CD4-positive, alpha-beta T cell treated with Interleukin-4 for 1 hour (primary cell): Measurements from ENCODE around the gene FBXL13.
A peak's percentile ranks its signal among the peaks of the same experiment; 100 is the strongest.

Source experiments
- DNase-seq, 2 donors: peaks; one replicate each; pipeline ENCODE4 v3.0.0-alpha.2; 2020 to 2022

Gene FBXL13

DNA sequence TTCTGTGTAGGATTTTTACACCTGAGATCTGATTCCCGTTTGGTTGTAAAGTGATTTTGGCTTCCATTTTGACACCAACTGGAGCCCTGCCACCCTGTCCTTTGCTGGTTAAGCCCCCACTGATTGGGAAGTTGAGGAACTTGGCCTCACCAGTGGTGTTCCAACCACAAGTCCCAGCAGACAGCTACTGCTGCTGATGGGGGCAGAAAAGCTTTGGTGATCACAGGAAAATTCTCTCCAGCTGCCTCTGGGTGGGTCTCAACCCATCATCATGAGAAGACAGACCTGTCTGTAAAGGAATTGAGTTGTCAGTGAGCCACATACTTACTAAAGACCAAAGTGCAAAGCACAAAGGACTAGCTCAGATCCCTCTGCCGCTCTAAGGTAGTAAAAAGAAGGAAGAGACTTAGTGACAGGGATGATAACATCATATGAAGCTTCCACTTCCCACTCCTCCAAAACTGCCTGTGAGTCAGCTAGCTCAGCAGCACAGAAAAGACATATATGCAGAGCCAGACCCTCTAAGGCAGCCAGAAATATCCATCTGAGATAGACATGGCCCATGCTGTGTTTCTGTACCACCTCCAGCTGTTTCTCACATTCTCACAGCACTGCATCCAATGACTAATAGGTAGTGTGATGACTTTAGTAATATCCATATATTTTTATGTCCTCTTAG, 184.2 kb downstream of the FBXL13 start:
- DNase-seq, result no peak

DNA sequence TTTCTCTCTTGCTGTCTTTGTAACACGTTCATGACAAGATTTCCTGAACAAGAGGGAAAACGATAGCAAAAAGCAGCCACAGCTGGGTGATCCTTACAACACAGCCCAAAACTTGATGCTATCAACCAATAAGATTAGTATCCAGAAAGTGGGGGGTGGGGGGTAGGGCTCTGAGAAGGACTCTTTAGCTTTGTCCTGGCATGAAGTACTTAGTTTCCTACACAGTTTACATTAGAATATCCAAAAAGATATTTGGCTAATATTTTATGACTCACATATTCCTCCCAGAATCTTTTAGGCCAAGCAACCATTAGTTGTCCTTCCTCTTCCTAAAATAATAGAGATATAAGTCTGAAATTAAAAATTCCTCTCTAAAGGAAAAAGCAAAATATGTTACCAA, 184.7 kb downstream of the FBXL13 start:
- no peak for DNase-seq

DNA sequence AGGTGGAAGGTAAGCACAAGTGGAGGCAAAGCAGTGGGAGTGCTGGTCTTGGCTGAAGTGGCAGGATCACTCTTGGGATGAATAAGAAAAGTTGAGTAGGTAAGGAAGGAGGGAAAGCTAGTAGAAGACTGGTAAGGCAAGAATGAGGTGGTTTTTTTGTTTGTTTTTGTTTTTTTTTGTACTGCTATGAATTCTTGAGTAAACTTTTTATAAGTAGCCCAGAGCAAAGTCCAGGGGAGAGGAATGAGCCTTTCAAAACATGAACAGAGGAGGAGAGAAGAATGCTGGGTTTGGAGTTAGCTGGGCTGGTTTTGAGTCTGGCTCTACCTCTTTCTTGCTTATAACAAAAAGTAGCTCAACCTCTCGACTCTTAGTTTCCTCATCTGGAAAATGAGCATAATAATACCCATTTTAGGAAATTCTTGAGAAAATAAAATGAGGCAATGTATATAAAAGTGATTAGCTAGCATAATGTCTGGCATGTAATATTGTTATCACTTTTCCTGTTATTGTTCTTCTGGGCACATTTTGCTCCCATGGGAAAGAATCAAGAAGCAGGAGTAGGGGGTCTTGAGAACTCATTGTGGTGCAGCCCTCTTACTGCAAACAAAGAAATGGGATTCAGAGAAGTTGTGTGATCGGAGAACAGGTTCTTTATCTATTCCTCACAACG, 185.9 kb downstream of the FBXL13 start:
- no peak for DNase-seq

DNA sequence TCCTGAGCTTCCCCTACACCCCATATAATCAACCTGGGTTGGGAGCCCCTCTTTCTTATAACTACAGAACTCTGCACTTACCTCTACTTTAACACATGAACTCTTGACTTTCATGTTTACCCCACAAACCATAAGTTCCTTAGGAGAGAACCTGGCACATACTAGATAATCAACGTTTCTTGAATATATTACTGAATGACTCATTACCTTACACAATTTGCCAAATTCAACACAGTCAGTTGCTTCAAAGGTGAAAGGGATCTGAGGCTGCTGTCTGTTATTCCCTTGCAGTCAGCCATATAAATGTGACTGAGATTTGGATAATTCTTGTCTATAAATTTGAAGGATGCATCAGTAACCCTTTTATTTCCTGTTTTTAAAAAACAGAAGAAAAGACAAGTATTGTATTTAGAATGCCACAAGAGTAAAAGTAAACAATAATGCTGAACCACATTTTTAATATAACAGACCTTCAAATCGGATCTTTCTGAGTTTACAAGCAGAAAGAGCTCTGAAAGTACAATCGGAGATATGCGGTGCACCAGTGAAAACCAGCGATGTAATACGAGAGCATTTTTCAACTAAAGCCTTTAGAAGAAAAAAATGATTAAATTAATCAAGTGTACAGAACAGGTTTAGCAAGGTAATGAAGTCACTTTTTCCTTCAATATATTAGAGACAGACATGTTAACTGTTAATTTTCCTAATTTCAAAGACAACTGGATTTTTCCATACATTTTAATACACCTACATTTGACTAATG, 191.3 kb downstream of the FBXL13 start:
- DNase-seq, result no peak

DNA sequence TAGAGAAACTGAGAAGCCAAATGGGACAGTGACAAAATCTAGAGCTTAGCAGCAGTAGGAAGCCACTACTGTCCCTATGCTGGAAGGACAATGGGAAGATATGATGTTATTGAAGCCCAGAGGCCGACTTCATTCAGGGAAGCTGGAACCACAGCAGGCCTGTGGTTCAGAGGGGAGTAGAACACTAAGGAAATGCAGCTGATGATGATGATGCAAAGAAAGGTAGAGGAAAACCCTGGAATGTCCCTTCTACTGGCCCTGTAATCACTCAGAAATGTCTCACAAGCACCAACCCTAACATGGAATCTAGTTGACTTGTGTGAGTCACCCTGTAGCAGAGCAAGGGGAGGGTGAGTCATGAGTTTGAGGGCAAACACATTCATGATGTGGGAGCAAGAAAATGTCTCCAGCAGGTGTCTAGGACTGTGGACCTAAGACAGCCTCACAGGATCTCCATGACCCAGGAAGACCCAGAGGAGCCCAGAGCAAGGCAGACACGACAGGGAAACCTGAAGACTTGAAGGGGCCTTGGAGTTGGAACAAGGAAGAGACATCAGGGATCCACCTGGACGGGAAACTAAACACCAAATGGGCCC, 198.8 kb downstream of the FBXL13 start:
- DNase-seq, result peak in 1 of 2 donors; percentile 12

DNA sequence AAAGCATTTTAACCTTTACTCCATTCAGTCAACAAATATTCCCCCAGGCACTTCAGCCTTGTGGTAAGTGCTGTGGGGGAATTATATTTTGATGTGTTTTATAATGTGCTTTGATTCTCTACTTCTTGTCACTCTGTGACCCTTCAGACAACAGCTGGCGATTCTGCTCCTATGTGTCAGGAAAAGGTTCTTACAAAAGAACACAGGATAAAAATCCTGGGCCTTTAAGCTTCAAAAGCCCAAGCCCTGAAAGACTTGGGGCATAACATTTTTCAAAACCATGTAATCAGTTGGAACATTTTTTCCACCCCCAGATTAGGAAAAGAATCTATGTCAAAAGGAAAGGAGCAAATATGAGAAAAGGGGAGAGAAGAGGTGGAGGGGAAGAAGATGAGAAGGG, 199.6 kb downstream of the FBXL13 start:
- no peak for DNase-seq

DNA sequence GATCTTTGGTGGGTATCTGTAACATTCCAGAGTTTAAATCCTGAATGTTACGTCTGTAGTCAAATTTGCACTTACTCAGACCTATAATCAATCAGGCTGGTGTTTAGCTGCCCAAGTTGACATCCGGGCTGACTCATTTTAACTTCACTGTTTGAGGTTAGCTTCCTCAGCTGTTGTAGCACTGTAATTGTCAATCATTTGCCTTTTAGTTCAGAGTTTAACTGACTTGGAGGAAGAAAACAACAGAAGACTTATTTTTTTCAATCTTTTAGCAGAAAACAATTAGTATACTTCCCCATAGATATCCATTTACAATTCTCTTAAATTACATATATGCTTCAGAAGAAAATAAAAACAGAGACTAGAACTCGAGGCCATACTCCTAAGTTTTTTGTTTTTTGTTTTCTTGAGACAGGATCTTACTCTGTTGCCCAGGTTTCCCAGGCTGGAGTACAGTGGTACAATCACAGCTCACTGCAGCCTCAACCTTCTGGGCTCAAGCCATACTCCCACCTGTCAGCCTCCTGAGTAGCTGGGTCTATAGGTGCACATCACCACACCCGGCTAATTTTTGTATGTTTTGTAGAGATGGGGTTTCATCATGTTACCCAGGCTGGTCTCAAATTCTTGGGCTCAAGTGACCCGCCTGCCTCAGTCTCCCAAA, 200.3 kb downstream of the FBXL13 start:
- DNase-seq, result peak in 1 of 2 donors; percentile 12

DNA sequence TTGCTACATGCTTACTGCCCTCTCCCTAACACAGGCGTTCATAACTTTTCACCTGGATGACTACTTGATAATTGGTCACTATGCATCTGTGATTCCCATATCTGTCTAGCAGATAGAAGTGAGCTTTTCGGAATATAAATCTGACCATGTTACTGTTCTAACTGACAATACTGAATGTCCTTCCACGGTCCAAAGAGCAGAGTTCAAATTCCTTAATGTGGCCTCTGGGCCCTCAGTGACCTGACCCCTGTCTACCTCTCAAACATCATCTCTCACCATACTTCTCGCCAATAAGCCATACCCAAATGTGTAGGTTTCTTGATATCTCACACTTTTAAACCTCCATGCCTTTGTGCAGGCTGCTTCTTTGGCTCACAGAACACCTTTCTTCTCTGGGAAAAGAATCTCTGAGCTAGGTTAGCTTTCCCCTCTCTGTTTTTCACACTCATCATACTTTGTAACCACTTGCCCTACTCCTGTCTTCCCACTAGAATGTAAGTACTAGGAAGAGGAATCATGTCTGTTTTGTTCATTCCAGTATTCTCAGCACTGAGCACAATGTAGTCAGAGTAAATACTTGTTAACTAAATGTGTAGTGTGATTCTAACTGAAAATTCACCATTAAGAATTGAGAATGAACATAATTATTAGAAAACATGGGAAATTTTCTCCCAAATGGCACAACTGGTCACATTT, 201.0 kb downstream of the FBXL13 start:
- DNase-seq, result no peak

DNA sequence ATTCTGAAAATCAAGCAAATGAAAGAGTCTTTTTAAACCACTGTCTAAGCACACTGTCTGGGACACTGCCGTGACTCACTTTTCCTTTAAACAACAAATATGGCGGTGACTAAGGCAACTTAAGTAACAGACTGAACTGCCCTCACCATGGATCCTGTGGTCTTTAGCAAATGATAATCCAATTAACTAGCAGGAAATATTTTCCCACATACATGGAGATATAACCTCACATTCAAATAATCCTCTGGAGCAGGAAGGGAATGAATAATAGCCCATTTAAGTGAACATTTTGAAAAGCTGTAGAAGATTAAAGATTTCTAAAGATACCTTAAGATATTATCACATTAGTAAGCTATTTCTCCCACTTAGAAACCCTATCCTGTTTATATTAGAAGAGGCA, 202.1 kb downstream of the FBXL13 start:
- DNase-seq, result no peak

DNA sequence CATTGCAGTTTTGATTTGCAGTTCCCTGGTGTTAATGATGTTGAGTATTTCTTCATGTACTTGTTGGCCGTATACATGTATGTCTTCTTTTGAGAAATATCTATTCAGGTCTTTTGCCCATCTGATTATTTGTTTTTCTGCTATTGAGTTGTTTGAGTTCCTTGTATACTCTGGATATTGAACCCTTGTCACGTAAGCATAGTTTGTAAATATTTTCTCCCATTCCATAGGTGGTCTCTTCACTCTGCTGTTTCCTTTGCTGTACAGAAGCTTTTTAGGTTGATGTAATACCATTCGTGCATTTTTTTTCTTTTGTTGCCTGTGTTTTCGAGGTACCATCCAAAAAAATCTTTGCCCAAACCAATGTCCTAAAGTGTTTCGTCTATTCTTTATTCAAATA, 205.4 kb downstream of the FBXL13 start:
- no peak for DNase-seq

DNA sequence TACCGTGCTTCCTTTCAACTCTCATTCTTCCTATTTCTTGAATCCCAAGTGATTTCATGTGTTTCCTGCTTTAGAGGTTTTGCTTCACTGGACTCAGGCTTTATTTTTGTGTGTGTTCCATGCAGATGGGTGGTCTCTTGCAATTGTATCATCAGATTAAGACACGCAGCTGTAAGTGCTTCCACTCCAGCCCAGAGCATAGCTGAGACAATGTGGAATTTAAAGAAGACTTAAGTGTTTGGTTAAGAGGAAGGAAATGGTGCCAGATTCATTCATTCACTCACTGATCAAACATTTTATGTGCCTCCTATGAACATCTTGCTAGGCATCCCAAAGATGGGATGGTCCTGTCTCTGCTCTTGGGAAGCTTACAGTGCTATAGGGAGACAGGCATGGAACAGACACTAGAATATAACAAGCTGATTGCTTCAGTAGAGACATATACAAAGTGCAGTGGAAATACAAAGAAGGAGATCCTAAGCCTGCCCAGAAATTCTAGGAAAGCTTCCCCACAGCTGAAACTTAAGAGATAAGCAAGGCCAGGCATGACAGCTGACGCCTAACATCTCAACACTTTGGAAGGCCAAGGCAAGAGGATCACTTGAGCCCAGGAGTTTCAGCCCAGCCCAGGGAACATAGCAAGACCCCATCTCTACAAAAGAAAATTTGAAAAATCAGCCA, 207.9 kb downstream of the FBXL13 start:
- no peak for DNase-seq

DNA sequence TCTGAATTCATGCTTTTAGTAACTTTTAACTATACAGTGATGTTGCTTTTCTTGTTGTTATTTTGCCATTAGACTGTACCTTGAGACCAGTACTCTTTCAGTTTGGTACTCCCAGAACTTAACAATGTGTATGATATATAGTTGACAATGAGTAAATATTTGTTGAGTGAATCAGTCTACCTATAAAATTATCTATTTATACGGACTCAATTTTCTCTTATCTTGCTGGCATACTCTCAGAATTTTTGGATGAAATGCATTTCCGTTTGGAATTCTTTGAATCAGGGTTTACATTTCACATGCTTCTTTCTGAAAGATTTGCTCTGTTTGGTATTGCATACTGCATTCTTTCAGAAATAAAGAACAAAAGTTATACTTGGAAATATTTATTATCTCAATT, 209.6 kb downstream of the FBXL13 start:
- no peak for DNase-seq

DNA sequence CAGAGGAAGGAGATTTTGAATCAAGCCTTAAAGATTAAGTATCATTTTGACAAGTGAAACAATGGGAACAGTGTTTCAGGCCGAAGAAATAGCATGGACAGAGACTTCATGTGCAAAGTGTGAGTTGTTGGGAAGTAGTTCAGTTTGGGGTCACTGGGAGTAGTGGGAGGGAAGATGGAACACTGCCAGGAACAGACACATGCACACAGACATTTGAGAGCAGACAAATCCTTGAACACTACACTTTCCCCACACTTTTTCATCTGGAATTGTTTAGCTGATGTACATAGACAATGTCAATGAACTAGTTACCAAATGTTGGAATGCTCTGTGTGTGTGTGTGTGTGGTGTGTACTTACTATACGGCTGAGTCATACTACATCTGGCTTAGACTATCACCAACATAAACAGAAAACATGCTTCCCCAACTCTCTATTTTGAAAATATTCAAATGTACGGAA, 214.2 kb downstream of the FBXL13 start:
- no peak for DNase-seq

DNA sequence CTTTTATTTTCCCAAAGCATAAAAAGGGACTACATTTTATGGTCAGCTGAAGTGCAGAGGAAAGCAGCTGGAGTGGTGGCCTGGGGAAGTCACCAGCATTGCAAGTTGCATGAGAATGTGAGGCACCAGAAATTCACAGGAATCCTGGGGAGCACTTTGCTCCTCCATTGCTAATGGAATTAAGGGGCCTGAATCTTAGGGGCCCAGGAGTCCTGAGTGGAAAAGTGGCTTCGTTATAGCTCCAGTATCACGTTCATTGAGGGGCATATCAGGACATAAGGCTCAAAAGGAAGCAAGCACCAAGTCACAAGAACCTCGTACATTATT, 214.8 kb downstream of the FBXL13 start:
- DNase-seq, result no peak

DNA sequence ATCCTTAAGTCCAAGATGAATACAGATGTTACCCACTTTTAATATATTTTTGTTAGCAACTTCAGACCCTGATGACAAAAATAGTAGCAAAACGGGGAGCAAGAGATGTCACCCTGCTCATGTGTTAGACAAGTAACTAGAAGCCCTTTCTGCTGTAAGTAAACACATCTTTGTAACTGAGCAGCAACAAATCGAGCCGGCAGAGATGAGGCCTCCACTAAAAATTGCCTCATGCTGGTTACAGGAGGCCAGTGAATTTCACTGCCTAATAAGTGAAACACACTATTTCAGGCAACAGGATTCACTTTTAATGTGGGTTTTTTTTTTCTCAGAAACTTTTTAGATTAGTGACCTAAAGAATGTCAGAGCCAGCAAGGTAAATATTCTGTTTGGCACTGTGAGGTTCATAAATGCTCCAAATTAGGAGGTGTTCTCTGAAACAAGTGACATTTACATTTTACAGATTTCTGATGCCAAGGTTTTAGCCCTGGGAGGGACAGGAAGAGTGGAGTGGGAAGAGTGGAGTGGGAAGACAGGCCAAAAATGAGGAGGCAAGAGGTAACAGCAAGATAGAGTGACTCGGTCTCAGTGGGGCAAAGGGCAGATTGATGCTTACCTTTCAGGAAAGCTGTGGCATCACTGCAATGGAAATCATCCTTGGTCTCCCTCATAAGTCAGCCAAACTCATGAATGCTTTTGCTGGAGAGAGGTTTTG, 215.4 kb downstream of the FBXL13 start:
- DNase-seq, result no peak

DNA sequence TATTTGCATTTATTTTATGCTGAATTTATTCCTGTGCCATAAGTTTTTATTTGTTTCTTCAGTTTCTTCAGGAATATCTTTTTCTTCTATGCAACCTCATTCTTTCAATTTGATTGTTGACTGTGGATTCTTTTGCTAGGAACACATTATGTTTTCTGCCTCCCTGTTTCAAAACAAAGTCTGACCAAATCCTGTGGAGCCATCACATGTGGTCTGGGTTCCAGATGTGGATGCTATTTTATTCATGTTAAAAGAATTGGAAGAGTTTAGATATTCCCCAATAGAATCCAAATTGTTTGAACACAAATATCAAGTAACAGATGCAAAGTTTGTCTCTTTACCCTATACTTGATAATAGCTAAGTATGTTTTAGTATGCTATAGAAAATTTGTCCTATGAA, 218.6 kb downstream of the FBXL13 start:
- DNase-seq, result no peak

DNA sequence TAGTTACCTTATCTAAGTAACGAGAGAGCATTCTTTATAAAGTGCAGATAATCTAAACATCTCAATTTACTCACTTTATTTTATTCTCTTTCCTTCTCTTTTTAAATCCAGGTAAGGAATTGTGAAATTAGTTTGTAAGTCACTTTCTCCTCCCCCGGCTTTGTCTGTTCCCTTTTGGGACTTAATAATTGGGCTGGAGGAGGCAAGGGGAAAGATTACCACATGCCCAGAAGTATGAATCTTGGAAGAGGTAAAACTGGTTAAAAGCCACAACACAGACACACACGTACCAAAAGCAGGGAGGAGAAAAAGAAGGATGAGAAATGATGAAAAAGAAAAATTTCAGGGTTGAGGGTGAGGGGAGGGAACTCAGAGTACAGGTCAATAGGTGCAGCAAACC, 225.1 kb downstream of the FBXL13 start:
- DNase-seq, result no peak

DNA sequence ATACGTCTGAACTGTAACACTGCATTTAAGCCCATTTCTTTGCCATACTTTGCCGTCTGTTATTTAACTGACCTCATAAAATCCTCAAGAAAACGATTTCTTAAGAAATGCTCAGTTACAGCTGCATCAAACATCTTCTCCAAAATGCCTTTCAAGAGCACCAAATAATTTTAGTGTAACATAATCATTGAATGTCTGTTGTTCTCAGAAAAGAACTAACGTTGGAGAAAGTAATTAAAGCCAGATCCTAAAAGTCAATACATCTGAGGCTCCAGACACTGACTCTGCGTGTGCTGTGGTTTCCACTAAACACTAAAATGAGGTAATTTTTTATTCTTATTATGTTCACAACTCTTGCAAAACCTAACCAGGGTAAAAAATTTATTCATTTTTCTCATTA, 225.5 kb downstream of the FBXL13 start:
- DNase-seq, result no peak

DNA sequence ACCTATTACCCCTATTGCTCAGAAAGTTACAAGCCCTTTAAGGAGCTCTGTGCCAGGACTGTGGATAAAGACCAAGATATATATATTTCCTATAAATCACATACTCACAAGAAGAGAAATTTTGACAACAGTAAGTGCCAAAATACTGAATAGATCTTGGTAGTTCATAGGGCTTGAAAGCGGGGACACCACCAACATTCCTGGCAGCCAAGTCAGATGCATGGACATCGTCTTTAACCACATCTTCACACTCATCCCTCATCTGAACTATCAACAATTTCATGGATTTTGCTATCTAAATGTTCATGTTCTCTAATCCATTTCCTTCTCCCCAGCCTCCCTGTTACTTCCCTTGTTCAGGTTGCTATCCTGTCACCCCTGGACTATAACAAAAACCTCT, 229.2 kb downstream of the FBXL13 start:
- no peak for DNase-seq

DNA sequence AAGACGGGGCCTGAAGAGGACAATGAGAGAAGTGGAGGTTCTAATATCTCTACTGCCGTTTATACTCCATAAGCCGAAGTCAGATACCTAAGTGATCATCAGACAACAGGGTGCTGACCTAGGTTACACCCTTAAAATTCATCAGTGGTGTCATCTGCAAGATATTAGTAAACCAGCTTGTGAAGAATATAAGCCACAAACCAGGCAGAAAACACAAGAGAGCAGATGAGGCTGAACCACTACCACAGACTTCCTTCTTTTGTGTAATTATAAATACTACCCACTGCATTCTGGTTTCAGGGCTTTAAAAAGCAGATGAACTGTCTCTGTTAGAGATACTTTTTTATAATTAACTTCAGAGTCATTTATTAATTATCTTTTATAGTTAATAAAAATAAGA, 230.7 kb downstream of the FBXL13 start:
- DNase-seq, result no peak

DNA sequence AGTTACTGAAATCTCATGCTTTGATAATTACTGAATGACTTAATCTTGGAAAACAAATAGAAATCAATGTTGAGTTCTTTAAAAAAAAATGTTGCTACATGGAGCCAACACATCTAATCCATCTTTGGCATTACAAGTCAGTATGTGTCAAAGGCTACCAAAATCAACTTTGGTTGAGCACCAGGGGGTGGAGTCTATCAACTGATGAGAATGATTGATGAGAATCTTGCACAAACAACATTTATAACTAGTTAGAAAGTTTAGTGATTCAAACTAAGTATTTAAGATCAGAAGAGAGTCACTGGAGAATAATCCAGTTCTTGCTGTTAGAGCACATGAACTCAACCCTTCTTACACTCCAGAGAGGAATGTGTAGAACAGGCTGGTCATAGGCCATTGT, 232.3 kb downstream of the FBXL13 start:
- no peak for DNase-seq
